GM23338 (cell line): Measurements from ENCODE around the gene FGFR2.

Experiments used
- CREB1 ChIP-seq: fragments of 250-450 bp; sonication (Bioruptor Pico); IDR thresholded peaks from 2 replicates; pipeline ENCODE4 v1.5.0; 2020; ENCODE audit warnings: low read depth, mild to moderate bottlenecking, moderate library complexity
- EZH2 ChIP-seq: fragments of 200-600 bp; sonication (generic); IDR thresholded peaks from one replicate; pipeline ENCODE4 v1.8.0; 2017; ENCODE audit warnings: antibody characterized with exemption, mild to moderate bottlenecking, low read depth; ENCODE audit not compliant: unreplicated experiment
- EZH2phosphoT487 ChIP-seq: fragments of 200-600 bp; sonication (generic); IDR thresholded peaks from one replicate; pipeline ENCODE4 v1.8.1; 2018; ENCODE audit warnings: antibody characterized with exemption; ENCODE audit not compliant: unreplicated experiment
- NANOG ChIP-seq: IDR thresholded peaks from 2 replicates; pipeline ENCODE4 v1.6.1; 2016; ENCODE audit warnings: antibody characterized with exemption, borderline replicate concordance
- POLR2AphosphoS5 ChIP-seq: IDR thresholded peaks from 2 replicates; pipeline ENCODE4 v1.6.1; 2016; ENCODE audit warnings: antibody characterized with exemption, low read depth
- STAT1 ChIP-seq: IDR thresholded peaks from one replicate; pipeline ENCODE4 v1.6.1; 2016; ENCODE audit warnings: antibody characterized with exemption; ENCODE audit not compliant: unreplicated experiment
- TF ChIP-seq, protein P1 (sequence below), 2 experiments: fragments of 200-600 bp in 1 of 2; sonication (generic) in 1 of 2; conservative IDR thresholded peaks; 2 replicates each; pipeline versions ENCODE4 v1.5.1 to v1.6.1; 2016 to 2017; ENCODE audit warnings: antibody characterized with exemption in 2 of 2, low read depth in 2 of 2, mild to moderate bottlenecking in 2 of 2, moderate library complexity in 1 of 2
- TF ChIP-seq, protein P2 (sequence below): IDR thresholded peaks from 2 replicates; pipeline ENCODE4 v1.6.1; 2016; ENCODE audit warnings: antibody characterized with exemption
- TF ChIP-seq, protein P3 (sequence below): IDR thresholded peaks from one replicate; pipeline ENCODE4 v1.6.1; 2018; ENCODE audit warnings: antibody characterized with exemption; ENCODE audit not compliant: unreplicated experiment

- TF ChIP-seq, protein P1, sequence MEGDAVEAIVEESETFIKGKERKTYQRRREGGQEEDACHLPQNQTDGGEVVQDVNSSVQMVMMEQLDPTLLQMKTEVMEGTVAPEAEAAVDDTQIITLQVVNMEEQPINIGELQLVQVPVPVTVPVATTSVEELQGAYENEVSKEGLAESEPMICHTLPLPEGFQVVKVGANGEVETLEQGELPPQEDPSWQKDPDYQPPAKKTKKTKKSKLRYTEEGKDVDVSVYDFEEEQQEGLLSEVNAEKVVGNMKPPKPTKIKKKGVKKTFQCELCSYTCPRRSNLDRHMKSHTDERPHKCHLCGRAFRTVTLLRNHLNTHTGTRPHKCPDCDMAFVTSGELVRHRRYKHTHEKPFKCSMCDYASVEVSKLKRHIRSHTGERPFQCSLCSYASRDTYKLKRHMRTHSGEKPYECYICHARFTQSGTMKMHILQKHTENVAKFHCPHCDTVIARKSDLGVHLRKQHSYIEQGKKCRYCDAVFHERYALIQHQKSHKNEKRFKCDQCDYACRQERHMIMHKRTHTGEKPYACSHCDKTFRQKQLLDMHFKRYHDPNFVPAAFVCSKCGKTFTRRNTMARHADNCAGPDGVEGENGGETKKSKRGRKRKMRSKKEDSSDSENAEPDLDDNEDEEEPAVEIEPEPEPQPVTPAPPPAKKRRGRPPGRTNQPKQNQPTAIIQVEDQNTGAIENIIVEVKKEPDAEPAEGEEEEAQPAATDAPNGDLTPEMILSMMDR (conservative IDR thresholded peaks at IDR 0.05; ENCODE audit: low read depth in 2 of 2) = no peak
- TF ChIP-seq EZH2 (no peak), EZH2phosphoT487 (no peak), NANOG (no peak), POLR2AphosphoS5 (no peak), STAT1 (no peak), CREB1 (no peak)
- TF ChIP-seq, protein P2, sequence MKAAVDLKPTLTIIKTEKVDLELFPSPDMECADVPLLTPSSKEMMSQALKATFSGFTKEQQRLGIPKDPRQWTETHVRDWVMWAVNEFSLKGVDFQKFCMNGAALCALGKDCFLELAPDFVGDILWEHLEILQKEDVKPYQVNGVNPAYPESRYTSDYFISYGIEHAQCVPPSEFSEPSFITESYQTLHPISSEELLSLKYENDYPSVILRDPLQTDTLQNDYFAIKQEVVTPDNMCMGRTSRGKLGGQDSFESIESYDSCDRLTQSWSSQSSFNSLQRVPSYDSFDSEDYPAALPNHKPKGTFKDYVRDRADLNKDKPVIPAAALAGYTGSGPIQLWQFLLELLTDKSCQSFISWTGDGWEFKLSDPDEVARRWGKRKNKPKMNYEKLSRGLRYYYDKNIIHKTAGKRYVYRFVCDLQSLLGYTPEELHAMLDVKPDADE = no peak
- TF ChIP-seq, protein P3, sequence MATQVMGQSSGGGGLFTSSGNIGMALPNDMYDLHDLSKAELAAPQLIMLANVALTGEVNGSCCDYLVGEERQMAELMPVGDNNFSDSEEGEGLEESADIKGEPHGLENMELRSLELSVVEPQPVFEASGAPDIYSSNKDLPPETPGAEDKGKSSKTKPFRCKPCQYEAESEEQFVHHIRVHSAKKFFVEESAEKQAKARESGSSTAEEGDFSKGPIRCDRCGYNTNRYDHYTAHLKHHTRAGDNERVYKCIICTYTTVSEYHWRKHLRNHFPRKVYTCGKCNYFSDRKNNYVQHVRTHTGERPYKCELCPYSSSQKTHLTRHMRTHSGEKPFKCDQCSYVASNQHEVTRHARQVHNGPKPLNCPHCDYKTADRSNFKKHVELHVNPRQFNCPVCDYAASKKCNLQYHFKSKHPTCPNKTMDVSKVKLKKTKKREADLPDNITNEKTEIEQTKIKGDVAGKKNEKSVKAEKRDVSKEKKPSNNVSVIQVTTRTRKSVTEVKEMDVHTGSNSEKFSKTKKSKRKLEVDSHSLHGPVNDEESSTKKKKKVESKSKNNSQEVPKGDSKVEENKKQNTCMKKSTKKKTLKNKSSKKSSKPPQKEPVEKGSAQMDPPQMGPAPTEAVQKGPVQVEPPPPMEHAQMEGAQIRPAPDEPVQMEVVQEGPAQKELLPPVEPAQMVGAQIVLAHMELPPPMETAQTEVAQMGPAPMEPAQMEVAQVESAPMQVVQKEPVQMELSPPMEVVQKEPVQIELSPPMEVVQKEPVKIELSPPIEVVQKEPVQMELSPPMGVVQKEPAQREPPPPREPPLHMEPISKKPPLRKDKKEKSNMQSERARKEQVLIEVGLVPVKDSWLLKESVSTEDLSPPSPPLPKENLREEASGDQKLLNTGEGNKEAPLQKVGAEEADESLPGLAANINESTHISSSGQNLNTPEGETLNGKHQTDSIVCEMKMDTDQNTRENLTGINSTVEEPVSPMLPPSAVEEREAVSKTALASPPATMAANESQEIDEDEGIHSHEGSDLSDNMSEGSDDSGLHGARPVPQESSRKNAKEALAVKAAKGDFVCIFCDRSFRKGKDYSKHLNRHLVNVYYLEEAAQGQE = no peak
These were observed 38.8 kb downstream of the FGFR2 start for GRCh38 chr10:121559326-121560026.
